Measurements from ENCODE around the gene RBMS3. TPM values are rescaled to one million over a fixed set of nuclear protein-coding genes. Genes with fewer than 3 reads are reported as not detected.

The RBMS3 gene
- total RNA-seq, 4 donors from 2014 or later: 3.8 to 18.7 (median 14.6) TPM

GRCh38 chr3:29679944-29680343 is 399.1 kb downstream of the RBMS3 start:
- no peaks in the 10 kb centered on the region for H3K27me3 ChIP-seq
- H3K9me3 ChIP-seq: no peaks in the 10 kb centered on the region
- no peak for TF ChIP-seq POLR2A (IDR thresholded peaks at IDR 0.05)
- no peak for TF ChIP-seq CTCF (IDR thresholded peaks at IDR 0.05)
- no peak for TF ChIP-seq POLR2AphosphoS5 (IDR thresholded peaks at IDR 0.05)
- no peak for TF ChIP-seq EP300 (IDR thresholded peaks at IDR 0.05; ENCODE audit: low read depth)
- H3K4me3 ChIP-seq: no peak overlapping the region
- peaks cover 0 to 15% (median 4%) of the 10 kb centered on the region in 4 donors for H3K4me1 ChIP-seq
- 72% methylated on average over 4 of the region's 4 CpGs for WGBS, 2 donors (ENCODE audit: low coverage in 1 of 2)
- intact Hi-C loops (cut with DNase I; ENCODE audit: low total_unique reads): no loop called here
- no peak for DNase-seq
- H3K36me3 ChIP-seq: no peaks in the 10 kb centered on the region
- in situ Hi-C loops (cut with MboI; ENCODE audit: low pct_ligation_motif_present in 1 of 4, low pct_unique_long_range_greater_than_20kb in 1 of 4, low sequenced_read_pairs in 3 of 4): no loop called here
- no peak overlapping the region for H3K27ac ChIP-seq

- WGBS, 2 donors (ENCODE audit: low coverage in 1 of 2): 49 to 53% methylated on average over 5 of the region's 5 CpGs
- no peak for DNase-seq
- Histone ChIP-seq H3K27ac (peak overlapping the region in 3 of 4 donors; percentile 11 to 46 (median 40)), H3K9me3 (no peaks in the 10 kb centered on the region), H3K36me3 (no peaks in the 10 kb centered on the region), H3K27me3 (no peaks in the 10 kb centered on the region), H3K4me1 (peaks cover 0 to 20% (median 4%) of the 10 kb centered on the region in 4 donors), H3K4me3 (no peak overlapping the region)
- intact Hi-C loops (cut with DNase I; ENCODE audit: low total_unique reads) (no loop called here), in situ Hi-C loops (cut with MboI; ENCODE audit: low pct_ligation_motif_present in 1 of 4, low pct_unique_long_range_greater_than_20kb in 1 of 4, low sequenced_read_pairs in 3 of 4) (no loop called here)
- TF ChIP-seq EP300 (IDR thresholded peaks at IDR 0.05; ENCODE audit: low read depth) (no peak), CTCF (IDR thresholded peaks at IDR 0.05) (no peak), POLR2AphosphoS5 (IDR thresholded peaks at IDR 0.05) (no peak), POLR2A (IDR thresholded peaks at IDR 0.05) (no peak)
Measured at GRCh38 chr3:29683018-29683993, 402.4 kb downstream of the RBMS3 start.

DNA sequence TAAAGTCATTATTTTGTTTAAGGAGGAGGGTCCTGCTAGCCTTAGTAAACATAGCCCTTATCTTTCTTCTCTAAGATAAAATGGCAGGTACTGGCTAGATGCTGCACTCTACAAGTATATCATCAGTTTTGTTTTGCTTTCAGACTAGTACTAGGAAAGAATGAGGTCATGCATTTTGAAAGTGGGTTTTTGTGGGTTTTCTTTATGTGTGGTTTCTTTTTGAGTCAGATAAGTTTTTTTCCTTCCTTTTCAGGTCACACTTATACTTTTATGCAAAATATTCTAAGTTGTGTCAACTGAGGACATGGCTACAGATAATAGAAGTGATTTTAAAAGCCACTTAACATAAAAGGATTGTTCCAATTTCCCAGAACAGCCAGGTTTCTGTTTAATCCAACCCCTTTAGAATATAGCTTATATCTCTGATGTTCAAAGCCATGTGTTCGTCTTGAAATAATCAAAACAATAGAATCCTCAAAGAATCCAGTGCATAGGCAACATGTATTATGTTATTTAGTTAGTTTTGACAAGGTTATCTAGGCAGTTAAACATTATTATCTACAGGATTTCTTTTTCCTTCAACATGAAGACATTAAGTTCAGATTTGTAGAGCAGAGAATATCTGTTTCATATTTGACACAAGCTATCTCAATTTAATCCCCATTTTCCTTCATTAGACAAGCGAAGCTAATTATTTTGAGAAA is 406.2 kb downstream of the RBMS3 start:
- Histone ChIP-seq H3K27ac (no peak overlapping the region), H3K27me3 (no peaks in the 10 kb centered on the region), H3K4me1 (peaks cover 0 to 20% (median 4%) of the 10 kb centered on the region in 4 donors), H3K36me3 (no peaks in the 10 kb centered on the region), H3K9me3 (no peaks in the 10 kb centered on the region), H3K4me3 (no peak overlapping the region)
- no peak for TF ChIP-seq EP300 (IDR thresholded peaks at IDR 0.05; ENCODE audit: low read depth)
- no peak for TF ChIP-seq POLR2AphosphoS5 (IDR thresholded peaks at IDR 0.05)
- intact Hi-C loops (cut with DNase I; ENCODE audit: low total_unique reads): no loop called here
- DNase-seq: no peak
- WGBS, 2 donors (ENCODE audit: low coverage in 1 of 2): 63 to 76% methylated on average over 2 of the region's 2 CpGs
- in situ Hi-C loops (cut with MboI; ENCODE audit: low pct_ligation_motif_present in 1 of 4, low pct_unique_long_range_greater_than_20kb in 1 of 4, low sequenced_read_pairs in 3 of 4): no loop called here

- WGBS, 2 donors (ENCODE audit: low coverage in 1 of 2): 92 to 97% methylated on average over 2 of the region's 2 CpGs
- Histone ChIP-seq H3K4me1 (peaks cover 0 to 20% (median 2%) of the 10 kb centered on the region in 4 donors), H3K36me3 (no peaks in the 10 kb centered on the region), H3K4me3 (no peak overlapping the region), H3K27me3 (no peaks in the 10 kb centered on the region), H3K27ac (no peak overlapping the region), H3K9me3 (no peaks in the 10 kb centered on the region)
- in situ Hi-C loops (cut with MboI; ENCODE audit: low pct_ligation_motif_present in 1 of 4, low pct_unique_long_range_greater_than_20kb in 1 of 4, low sequenced_read_pairs in 3 of 4): no loop called here
- TF ChIP-seq EP300 (IDR thresholded peaks at IDR 0.05; ENCODE audit: low read depth) (no peak), POLR2A (IDR thresholded peaks at IDR 0.05) (no peak), CTCF (IDR thresholded peaks at IDR 0.05) (no peak), POLR2AphosphoS5 (IDR thresholded peaks at IDR 0.05) (no peak)
- DNase-seq: no peak
- intact Hi-C loops (cut with DNase I; ENCODE audit: low total_unique reads): no loop called here
Measured at GRCh38 chr3:29690686-29691353, 409.9 kb downstream of the RBMS3 start.
